CD4-positive, alpha-beta T cell treated with Interferon alpha-2 for 1 hour (primary cell): ENCODE measurements around the gene RPLP2.
A peak's percentile ranks its signal among the peaks of the same experiment; 100 is the strongest.

ENCODE experiments used
- DNase-seq, 2 donors: peaks; one replicate each; pipeline ENCODE4 v3.0.0-alpha.2; 2020 to 2022

Gene RPLP2

DNA sequence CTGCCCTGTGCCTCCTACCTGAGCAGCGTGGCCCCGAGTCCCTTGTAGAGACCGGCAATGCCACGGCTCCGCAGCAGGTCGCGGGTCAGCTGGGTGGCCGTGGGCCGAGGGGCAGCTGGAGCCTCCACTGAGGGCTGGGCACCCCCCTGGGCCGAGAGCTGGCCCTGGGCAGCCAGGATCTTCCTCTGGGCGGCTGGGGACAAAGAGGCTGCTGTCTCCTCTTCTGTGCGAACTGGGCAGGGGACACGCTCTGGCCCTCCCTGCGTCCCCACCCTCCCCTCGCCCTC is 17.3 kb upstream of the RPLP2 start:
- no peak for DNase-seq

DNA sequence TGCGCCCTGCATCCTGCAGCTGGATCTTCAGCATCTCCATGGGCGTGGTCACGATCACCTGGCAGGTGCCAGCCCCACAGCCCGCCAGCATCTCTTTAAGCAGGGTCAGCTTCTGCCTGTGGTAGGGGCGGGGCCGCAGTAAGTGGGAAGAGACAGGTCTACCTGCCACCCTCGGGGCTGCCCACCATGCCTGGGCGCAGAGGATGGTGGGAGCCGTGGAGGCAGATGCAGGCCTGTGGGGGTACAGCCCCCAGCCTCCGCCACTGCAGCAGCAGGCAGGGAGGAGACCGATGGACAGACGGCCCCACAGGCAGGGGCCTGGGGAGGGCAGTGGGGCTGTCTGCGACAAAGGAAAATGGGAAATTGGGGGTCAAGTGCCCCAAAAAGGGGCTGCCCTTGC is 16.9 kb upstream of the RPLP2 start:
- DNase-seq, result no peak

GRCh38 chr11:793556-793955 is 16.2 kb upstream of the RPLP2 start:
- DNase-seq, result no peak

- no peak for DNase-seq
These were observed 15.6 kb upstream of the RPLP2 start for GRCh38 chr11:794013-794765.

GRCh38 chr11:794766-795633 is 14.8 kb upstream of the RPLP2 start:
- no peak for DNase-seq

DNA sequence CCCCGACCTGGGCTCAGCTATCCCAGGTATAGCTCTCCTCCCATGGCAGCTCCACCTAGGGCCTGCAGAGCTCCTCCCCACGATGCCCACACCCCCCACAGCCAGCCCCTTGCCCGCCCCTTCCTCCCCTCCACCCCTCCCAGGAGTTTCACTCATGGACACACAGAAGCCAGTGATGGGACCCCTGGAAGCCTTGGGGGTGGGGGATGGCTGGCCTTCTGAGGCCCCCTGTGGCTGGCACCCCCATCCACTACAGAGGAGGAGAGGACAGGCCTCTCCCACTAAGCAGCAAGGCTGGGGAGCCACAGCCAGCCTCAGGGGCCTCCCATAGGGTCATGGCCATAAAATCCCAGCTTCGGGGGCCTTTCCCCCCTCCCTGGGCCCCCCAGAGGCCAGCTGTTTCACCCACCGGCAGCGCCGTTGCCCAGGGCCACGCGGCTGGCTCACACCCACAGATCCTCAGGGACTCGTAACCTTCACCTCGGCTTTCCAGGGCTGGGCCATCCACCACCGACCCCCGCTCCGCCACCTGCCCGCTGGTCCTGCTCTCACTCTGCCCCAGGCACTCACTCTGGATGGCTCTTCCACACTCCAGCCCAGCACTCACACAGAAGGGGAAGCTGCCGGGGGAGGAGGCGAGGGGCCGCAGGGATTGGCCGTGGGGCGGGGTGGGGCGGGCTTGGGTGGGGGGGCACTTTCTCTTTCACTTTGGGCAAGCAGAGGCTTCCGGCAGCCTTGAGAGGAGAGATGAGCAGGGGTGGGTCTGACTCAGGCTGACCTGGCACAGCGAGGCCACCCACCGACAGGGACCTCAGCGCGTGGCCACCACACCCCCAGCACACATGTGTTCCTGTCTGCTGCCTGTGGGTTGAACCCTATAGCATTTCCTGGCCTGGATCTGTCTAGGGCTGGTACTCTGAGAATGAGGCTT is 13.9 kb upstream of the RPLP2 start:
- DNase-seq, result peak; percentile 76 to 83

DNA sequence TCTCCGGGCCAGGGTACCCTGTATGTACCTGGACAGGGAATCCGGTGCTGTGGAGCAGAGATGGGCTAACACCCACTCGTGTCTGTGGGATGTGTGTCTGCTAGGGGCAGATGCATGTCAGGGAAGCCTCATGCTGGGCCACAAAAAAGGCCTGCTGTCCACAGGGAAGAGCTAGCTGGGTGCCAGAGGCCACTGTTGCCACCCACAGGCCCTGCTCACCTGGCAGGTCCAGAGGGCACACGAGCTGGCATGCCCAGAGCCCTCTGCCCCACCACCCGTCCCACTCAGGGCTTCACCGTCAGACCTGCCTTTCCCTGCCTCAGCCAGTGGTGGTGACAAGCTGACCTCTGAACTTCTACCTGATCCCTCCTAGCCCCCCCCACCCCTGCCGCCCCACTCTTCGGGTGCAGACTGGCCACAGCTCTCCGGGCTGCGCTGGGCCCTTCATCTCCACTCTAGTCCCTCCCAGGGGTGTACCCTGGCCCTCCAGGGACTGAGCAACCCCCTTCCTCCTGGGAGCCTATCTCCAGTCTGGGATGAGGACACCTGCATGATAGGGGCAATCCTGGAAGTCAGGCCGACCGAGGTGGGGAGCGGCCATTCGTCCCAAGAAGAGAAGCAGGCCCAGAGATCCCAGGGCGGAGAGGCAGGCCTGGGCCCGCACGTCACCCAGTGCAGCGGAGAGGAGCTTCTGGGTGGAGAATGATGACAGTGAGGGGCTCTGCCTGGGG is 13.0 kb upstream of the RPLP2 start:
- DNase-seq, result no peak

GRCh38 chr11:797296-798092 is 12.3 kb upstream of the RPLP2 start:
- peak; percentile 80 to 88 for DNase-seq

- peak; percentile 76 to 87 for DNase-seq
These were observed 11.6 kb upstream of the RPLP2 start, which contains the start of gene SLC25A22 for GRCh38 chr11:798093-798713. TSS of gene SLC25A22 (minus strand) at chr11:798281. CDS start at chr11:795006, 3,275 bp downstream.

DNA sequence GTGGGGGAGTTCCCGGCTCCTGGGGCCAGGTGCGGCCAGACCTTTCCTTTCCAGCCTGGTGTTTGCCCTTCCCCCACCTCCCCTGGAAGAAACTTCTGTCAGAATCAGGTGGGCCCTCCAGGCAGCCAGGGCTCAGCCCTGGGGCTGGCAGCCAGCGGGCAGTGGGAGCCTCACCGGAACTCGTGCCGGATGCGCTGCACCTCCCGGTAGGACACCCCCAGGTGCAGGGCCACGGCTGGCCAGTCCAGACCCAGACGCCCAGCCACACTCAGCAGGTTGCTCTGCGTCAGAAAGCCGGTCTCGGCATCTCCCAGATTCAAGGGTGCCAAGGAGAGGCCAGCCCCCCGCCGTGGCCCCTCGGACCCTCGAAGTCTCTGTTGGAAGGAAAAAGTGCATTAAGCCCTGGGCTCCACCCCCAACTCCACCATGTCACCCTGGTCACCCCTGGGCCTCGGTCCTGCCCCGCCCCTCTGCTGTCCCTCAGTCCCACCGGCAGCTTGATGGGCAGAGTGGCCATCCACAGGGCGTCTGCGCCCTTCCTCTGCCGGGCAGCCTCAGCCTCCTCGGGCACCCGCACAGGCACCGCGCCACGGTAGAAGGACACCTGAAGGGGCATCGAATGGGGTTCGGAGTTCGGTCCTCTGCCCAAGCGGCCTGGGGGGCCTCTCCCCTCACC is 10.0 kb upstream of the RPLP2 start:
- DNase-seq, result no peak

GRCh38 chr11:800473-800872 is 9.3 kb upstream of the RPLP2 start:
- no peak for DNase-seq

- DNase-seq, result no peak
These were observed 8.5 kb upstream of the RPLP2 start for GRCh38 chr11:801097-801780.

DNA sequence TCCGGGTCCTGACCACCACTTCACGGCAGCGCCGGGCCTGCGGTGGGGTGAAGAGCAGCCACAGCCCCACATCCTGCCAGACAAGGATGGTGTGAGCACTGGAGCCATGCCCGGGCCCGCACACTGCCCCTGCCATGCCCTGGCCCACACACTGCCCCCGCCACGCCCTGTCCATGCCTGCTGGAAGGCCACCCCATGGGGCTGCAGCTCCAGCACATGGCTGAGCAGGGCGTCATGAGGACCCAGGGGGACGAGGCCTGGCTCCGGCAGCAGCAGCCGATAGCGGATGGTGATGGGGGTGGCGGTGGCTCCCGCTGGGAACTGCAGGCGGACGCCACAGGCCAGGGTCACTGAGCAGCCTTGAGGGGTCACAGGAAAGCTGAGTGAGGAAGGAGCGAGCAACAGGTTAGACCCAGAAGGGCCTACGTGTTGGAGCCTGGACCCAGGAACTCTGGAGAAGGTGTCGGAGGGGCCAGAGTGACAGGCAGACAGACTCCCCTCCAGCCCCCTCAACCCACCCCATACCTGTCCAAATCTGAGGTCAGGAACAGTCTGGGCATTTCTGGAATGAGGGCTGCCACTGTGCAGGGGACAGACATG is 7.6 kb upstream of the RPLP2 start:
- no peak for DNase-seq

DNA sequence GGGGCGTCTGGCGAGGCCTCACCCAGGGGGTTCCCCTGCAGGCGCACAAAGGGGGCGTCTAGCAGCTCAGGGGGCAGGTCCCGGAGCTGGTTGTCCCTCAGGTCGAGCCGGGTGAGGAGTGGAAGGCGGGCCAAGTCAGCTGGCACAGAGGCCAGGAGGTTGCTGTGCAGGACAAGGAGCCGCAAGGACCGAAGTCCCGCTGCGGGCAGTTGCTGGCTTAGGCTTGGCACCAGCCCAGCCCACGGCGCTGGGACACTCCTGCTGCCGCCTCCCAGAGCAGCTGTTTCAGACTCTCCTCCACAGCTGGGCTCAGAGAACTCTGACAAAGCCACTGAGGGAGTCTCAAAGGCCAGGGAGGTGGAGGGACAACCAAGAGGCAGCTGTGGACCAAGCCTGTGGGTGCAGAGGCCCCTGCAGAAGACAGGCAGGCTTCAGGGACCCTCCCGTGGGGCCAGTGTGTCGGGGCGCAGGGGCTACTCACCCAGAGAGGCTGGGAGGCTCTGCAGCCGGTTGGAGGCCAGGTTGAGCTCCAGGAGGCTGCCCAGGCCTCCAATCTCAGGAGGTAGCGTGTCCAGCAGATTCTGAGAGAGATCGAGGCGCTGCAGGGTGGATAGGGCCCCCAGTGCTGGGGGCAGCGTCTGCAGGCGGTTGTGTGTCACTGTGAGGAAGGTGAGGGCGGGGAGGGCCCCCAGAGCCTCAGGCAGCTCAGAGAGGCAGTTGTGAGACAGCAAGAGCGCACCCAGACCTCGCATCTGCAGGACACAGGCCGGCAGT is 6.9 kb upstream of the RPLP2 start:
- no peak for DNase-seq

DNA sequence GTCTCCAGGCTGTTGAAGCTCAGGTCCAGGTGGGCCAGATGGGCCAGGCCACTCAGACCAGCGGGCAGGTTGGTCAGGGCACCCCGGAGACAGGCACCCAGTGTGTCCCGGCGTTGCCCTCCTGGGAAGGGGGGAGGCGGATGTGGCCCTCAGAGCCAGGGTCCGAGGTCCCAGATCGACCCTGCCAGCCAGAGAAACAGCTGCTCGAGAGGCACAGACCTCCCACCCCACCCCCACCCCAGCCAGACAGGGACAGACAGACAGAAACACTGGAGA is 6.4 kb upstream of the RPLP2 start:
- no peak for DNase-seq

GRCh38 chr11:803770-804598 is 5.8 kb upstream of the RPLP2 start:
- no peak for DNase-seq

GRCh38 chr11:804599-804964 is 5.2 kb upstream of the RPLP2 start:
- DNase-seq, result no peak
